WTC11 (cell line): ENCODE results near the gene SELENOF. TPM values are rescaled to one million over a fixed set of nuclear protein-coding genes. Genes with fewer than 3 reads are reported as not detected.
"Not testable (repeated sequence)": the region's sequence is repeated elsewhere in the genome, so short reads cannot be mapped to it uniquely, and the experiment has no call there.

ENCODE experiments used
- ATAC-seq: fragments of 200-7000 bp; cut with Tn5 transposase; 2 replicates; pipeline ENCODE4 v1.10.0; 2021; ENCODE audit warnings: mild to moderate bottlenecking, moderate library complexity
- CTCF ChIA-PET: fragments of 300-600 bp; sonication (Branson Sonifier 250); formaldehyde crosslinking; loops from one replicate; lab custom pipeline; 2021; ENCODE audit warnings: antibody characterized with exemption; lab: Charles Lee
- POLR2A ChIA-PET: fragments of 350-600 bp; sonication (Branson Sonifier 250); formaldehyde crosslinking; loops from one replicate; lab custom pipeline; 2021; ENCODE audit warnings: antibody characterized with exemption; lab: Charles Lee
- DNase-seq: peaks from one replicate; pipeline ENCODE4 v3.0.0; 2021; ENCODE audit warnings: low spot score
- H3K27ac Mint-ChIP-seq: 2 replicates; pipeline ENCODE4 v1.8.0; 2021; ENCODE audit warnings: mixed read lengths
- H3K27me3 Mint-ChIP-seq: 2 replicates; pipeline ENCODE4 v1.8.0; 2021; ENCODE audit warnings: low read depth, mild to moderate bottlenecking, moderate library complexity, mixed read lengths
- H3K36me3 Mint-ChIP-seq: 2 replicates; pipeline ENCODE4 v1.8.0; 2021; ENCODE audit warnings: mixed read lengths
- H3K4me1 Mint-ChIP-seq: 2 replicates; pipeline ENCODE4 v1.8.0; 2022; ENCODE audit warnings: mixed read lengths
- H3K4me3 Mint-ChIP-seq: 2 replicates; pipeline ENCODE4 v1.8.0; 2021; ENCODE audit warnings: mild to moderate bottlenecking, moderate library complexity, mixed read lengths
- H3K9me3 Mint-ChIP-seq: 2 replicates; pipeline ENCODE4 v1.8.0; 2021; ENCODE audit warnings: mixed read lengths
- ATF2 ChIP-seq: sonication (generic); formaldehyde crosslinking; IDR thresholded peaks from 2 replicates; pipeline ENCODE4 v1.8.1; 2022; ENCODE audit warnings: low read depth, missing genetic modification reagents, borderline replicate concordance
- CREB1 ChIP-seq: sonication (generic); formaldehyde crosslinking; IDR thresholded peaks from 2 replicates; pipeline ENCODE4 v1.8.0; 2023; ENCODE audit warnings: mild to moderate bottlenecking, missing genetic modification reagents
- CREM ChIP-seq: sonication (generic); formaldehyde crosslinking; IDR thresholded peaks from 2 replicates; pipeline ENCODE4 v1.8.1; 2022; ENCODE audit warnings: mild to moderate bottlenecking, missing genetic modification reagents, moderate library complexity
- E2F4 ChIP-seq: sonication (generic); formaldehyde crosslinking; IDR thresholded peaks from 2 replicates; pipeline ENCODE4 v1.8.1; 2022; ENCODE audit warnings: low read depth, mild to moderate bottlenecking, moderate library complexity, missing genetic modification reagents, borderline replicate concordance
- IRF1 ChIP-seq: sonication (generic); formaldehyde crosslinking; IDR thresholded peaks from 2 replicates; pipeline ENCODE4 v1.8.0; 2023; ENCODE audit warnings: missing genetic modification reagents
- JUN ChIP-seq: sonication (generic); formaldehyde crosslinking; IDR thresholded peaks from 2 replicates; pipeline ENCODE4 v1.8.0; 2023; ENCODE audit warnings: mild to moderate bottlenecking, missing genetic modification reagents
- NFYB ChIP-seq: sonication (generic); formaldehyde crosslinking; conservative IDR thresholded peaks from 2 replicates; pipeline ENCODE4 v1.8.0; 2022; ENCODE audit warnings: low read depth, missing genetic modification reagents
- SP1 ChIP-seq: sonication (generic); formaldehyde crosslinking; conservative IDR thresholded peaks from 2 replicates; pipeline ENCODE4 v1.8.1; 2022; ENCODE audit warnings: missing genetic modification reagents
- TCF7 ChIP-seq: sonication (generic); formaldehyde crosslinking; IDR thresholded peaks from 2 replicates; pipeline ENCODE4 v1.8.0; 2022; ENCODE audit warnings: mild to moderate bottlenecking, low read depth, missing genetic modification reagents, moderate library complexity
- USF2 ChIP-seq: sonication (generic); formaldehyde crosslinking; IDR thresholded peaks from 2 replicates; pipeline ENCODE4 v1.8.1; 2023; ENCODE audit warnings: mild to moderate bottlenecking, missing genetic modification reagents, moderate library complexity
- ZBTB21 ChIP-seq: sonication (generic); formaldehyde crosslinking; IDR thresholded peaks from 2 replicates; pipeline ENCODE4 v1.8.1; 2023; ENCODE audit warnings: mild to moderate bottlenecking, missing genetic modification reagents, borderline replicate concordance
- ZNF232 ChIP-seq: sonication (generic); formaldehyde crosslinking; IDR thresholded peaks from 2 replicates; pipeline ENCODE4 v1.8.0; 2022; ENCODE audit warnings: mild to moderate bottlenecking, missing genetic modification reagents
- ZNF423 ChIP-seq: fragments of 250-450 bp; sonication (Bioruptor Pico); IDR thresholded peaks from 2 replicates; pipeline ENCODE4 v2.1.2; 2022; ENCODE audit warnings: mild to moderate bottlenecking, moderate library complexity
- ZNF671 ChIP-seq: fragments of 250-450 bp; sonication (Bioruptor Pico); IDR thresholded peaks from 2 replicates; pipeline ENCODE4 v1.8.0; 2021; ENCODE audit warnings: mild to moderate bottlenecking
- ZSCAN18 ChIP-seq: fragments of 250-450 bp; sonication (Bioruptor Pico); IDR thresholded peaks from 2 replicates; pipeline ENCODE4 v2.1.2; 2022; ENCODE audit warnings: mild to moderate bottlenecking, moderate library complexity
- total RNA-seq: library from RNA; stranded (reverse); gene quantifications from 3 replicates; pipeline ENCODE4 v1.2.3, GENCODE V29; 2021

SELENOF gene
- total RNA-seq, 1 experiment from 2014 or later = 156 TPM

GRCh38 chr1:86822459-86822858 lies 91.5 kb downstream of the SELENOF start:
- H3K27me3 Mint-ChIP-seq = no peaks in the 10 kb centered on the region
- ATAC-seq = peak; percentile 29
- TF ChIP-seq CREM (CRISPR knock-in tag) = no peak
- TF ChIP-seq, all 79 proteins: peak for 0
- no peak for DNase-seq
- CTCF ChIA-PET = no interaction called here
- Mint-ChIP-seq H3K9me3 (peaks cover 6% of the 10 kb centered on the region; the same call in 1 of the 2 replicates), H3K4me3 (no peak overlapping the region), H3K4me1 (peaks cover 22% of the 10 kb centered on the region), H3K27ac (no peak overlapping the region), H3K36me3 (peaks cover 11% of the 10 kb centered on the region)
- POLR2A ChIA-PET = no interaction called here

GRCh38 chr1:86821956-86822355 lies 92.0 kb downstream of the SELENOF start:
- TF ChIP-seq ZNF671 (no peak), ZNF232 (CRISPR knock-in tag) (no peak), NFYB (CRISPR knock-in tag) (no peak), TCF7 (CRISPR knock-in tag) (no peak), JUN (CRISPR knock-in tag) (no peak), USF2 (no peak), IRF1 (CRISPR knock-in tag) (no peak), ATF2 (no peak), ZBTB21 (CRISPR knock-in tag) (no peak), E2F4 (no peak), CREB1 (no peak), ZSCAN18 (no peak), SP1 (CRISPR knock-in tag) (no peak), ZNF423 (CRISPR knock-in tag) (no peak)
- POLR2A ChIA-PET = no interaction called here
- Mint-ChIP-seq H3K4me3 (no peak overlapping the region), H3K36me3 (peaks cover 11% of the 10 kb centered on the region), H3K27me3 (no peaks in the 10 kb centered on the region), H3K27ac (no peak overlapping the region), H3K9me3 (peaks cover 6% of the 10 kb centered on the region; the same call in 1 of the 2 replicates), H3K4me1 (peaks cover 27% of the 10 kb centered on the region)
- CTCF ChIA-PET = interaction anchor here (1.1 kb wide), 1 partner anchor 12 kb away, joined by 3 read pairs; no protein-coding TSS in a partner anchor
- DNase-seq = no peak
- ATAC-seq = no peak

GRCh38 chr1:86819970-86820369 lies 94.0 kb downstream of the SELENOF start:
- Mint-ChIP-seq H3K36me3 (peaks cover 15% of the 10 kb centered on the region), H3K4me1 (peaks cover 37% of the 10 kb centered on the region), H3K9me3 (peaks cover 11% of the 10 kb centered on the region)
- H3K27ac Mint-ChIP-seq, CTCF ChIA-PET, H3K27me3 Mint-ChIP-seq, DNase-seq, H3K4me3 Mint-ChIP-seq, ATAC-seq, POLR2A ChIA-PET: not testable (repeated sequence)
